ENCODE measurements around the gene AQP9.
"Not testable (repeated sequence)": the region's sequence is repeated elsewhere in the genome, so short reads cannot be mapped to it uniquely, and the experiment has no call there.

Gene AQP9

GRCh38 chr15:58178668-58179067 is 40.5 kb downstream of the AQP9 start:
- no peaks in the 10 kb centered on the region for H3K36me3 Mint-ChIP-seq (ENCODE audit: low read depth)
- H3K27ac Mint-ChIP-seq: no peak overlapping the region
- no peak for DNase-seq (ENCODE audit: low spot score)
- H3K4me1 Mint-ChIP-seq (ENCODE audit: low read depth): peaks cover 2% of the 10 kb centered on the region
- no peaks in the 10 kb centered on the region for H3K27me3 Mint-ChIP-seq (ENCODE audit: low read depth)
- H3K4me3 Mint-ChIP-seq: no peak overlapping the region
- no peaks in the 10 kb centered on the region for H3K9me3 Mint-ChIP-seq

DNA sequence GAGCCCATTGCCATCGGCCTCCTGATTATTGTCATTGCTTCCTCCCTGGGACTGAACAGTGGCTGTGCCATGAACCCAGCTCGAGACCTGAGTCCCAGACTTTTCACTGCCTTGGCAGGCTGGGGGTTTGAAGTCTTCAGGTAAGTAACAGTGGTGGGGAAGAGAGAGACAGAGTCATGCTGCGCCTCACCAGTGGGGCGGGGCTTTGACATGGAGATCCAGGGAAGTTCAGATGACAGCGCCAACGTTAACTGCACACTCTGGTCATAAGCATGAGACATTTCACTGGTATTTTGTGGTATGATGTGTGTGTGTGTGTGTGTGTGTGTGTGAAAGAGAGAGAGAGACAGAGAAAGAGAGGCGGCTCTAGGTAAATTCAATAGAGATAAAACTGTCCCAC is 41.0 kb downstream of the AQP9 start:
- H3K27ac Mint-ChIP-seq: no peak overlapping the region
- no peaks in the 10 kb centered on the region for H3K36me3 Mint-ChIP-seq (ENCODE audit: low read depth)
- peaks cover under 1% of the 10 kb centered on the region for H3K27me3 Mint-ChIP-seq (ENCODE audit: low read depth)
- peaks cover 2% of the 10 kb centered on the region for H3K4me1 Mint-ChIP-seq (ENCODE audit: low read depth)
- no peak for DNase-seq (ENCODE audit: low spot score)
- H3K9me3 Mint-ChIP-seq: no peaks in the 10 kb centered on the region
- H3K4me3 Mint-ChIP-seq: no peak overlapping the region

DNA sequence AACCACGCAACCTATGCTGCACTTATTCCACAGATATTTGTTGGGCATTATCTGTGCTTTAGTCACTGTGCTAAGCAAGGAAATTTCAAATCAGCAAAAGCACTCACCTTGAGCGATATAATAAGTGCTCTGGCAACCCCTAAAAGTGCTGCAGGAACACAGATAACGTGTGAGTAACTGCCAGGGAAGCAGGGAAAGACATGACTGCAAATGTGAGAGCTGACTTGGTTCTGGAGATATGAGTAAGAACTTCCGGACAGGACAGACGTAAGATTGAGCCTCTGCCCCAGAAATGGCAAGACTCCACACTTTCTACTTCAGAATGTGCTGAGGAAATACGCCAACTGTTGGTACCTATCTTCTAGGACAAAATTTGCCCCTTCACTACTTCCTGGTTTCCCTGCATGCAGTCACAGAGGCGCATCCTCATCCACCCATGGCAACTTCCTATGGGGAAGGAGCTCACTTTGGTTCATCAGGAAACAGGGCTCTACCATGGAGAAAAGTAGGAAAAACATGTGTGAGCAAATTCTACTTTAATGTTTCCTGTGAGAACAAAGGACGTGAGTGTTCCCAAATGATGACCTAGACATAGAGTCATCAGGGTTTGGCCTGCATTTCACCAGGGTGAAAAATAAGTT is 41.7 kb downstream of the AQP9 start:
- Mint-ChIP-seq H3K36me3 (ENCODE audit: low read depth) (no peaks in the 10 kb centered on the region), H3K27me3 (ENCODE audit: low read depth) (peaks cover 2% of the 10 kb centered on the region)

DNA sequence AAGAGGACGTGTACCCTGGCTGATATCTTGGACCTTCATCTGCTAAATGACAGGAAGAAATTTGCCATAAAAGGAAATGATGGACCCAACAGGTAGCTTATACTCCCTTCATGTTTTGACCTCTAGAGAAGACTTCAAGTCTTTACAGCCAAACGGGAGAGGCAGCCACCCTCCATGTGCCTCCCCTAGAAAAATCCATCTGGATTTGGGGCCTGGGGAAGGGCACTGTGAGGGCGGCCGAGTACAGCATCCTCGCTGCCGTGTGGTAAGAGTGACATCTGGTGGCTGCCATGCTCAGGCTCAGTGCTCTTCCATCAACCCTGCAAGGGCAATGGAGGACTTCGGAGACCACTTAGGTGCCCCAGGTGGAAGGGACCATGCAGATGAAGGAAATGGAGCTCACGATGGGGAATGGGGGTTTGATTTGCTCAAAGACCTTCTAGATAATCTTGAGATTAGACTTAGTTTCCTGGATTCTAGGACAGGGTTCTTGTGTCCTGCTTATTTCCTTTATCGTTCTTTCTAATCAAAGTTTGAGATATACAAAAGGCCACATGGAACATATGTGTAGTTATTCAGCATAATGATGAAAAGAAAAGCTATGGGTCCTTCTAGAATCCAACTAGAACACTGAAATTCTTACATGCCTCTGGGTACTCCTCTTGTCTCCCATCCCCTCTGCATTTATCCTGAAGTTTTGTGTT is 44.4 kb downstream of the AQP9 start:
- Mint-ChIP-seq H3K27me3 (ENCODE audit: low read depth) (peaks cover 5% of the 10 kb centered on the region), H3K4me1 (ENCODE audit: low read depth) (peaks cover 5% of the 10 kb centered on the region), H3K36me3 (ENCODE audit: low read depth) (no peaks in the 10 kb centered on the region), H3K9me3 (no peaks in the 10 kb centered on the region), H3K4me3 (no peak overlapping the region), H3K27ac (no peak overlapping the region)
- peak; percentile 15 for DNase-seq (ENCODE audit: low spot score)

More for the DNA sequence above, 41.7 kb downstream of the AQP9 start:
- no peak overlapping the region for H3K27ac Mint-ChIP-seq
- no peaks in the 10 kb centered on the region for H3K9me3 Mint-ChIP-seq
- H3K4me1 Mint-ChIP-seq (ENCODE audit: low read depth): peaks cover 2% of the 10 kb centered on the region
- DNase-seq (ENCODE audit: low spot score): no peak
- H3K4me3 Mint-ChIP-seq: no peak overlapping the region

DNA sequence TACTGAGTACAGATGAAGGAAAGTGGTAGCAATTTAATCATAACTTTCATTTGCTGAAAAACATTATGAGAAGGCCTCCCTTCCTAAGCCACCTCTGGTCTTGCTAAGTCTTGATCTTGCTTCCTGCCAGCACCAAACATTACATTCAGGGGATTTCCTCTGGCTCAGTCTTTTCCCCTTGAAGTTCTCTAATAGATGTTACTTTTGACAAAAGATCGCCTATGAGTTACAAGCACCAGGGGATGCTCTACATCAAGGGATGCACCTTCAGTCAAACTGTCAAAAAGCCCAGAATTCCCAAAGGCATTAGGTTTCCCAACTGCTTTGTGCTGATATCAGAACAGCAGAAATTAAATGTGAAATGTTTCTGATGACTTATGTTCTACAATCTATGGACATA is 47.3 kb downstream of the AQP9 start:
- Mint-ChIP-seq H3K4me3 (no peak overlapping the region), H3K27ac (no peak overlapping the region), H3K36me3 (ENCODE audit: low read depth) (no peaks in the 10 kb centered on the region), H3K4me1 (ENCODE audit: low read depth) (peaks cover 6% of the 10 kb centered on the region), H3K9me3 (no peaks in the 10 kb centered on the region), H3K27me3 (ENCODE audit: low read depth) (peaks cover 5% of the 10 kb centered on the region)
- DNase-seq (ENCODE audit: low spot score): no peak

GRCh38 chr15:58189148-58189811 is 51.1 kb downstream of the AQP9 start:
- Mint-ChIP-seq H3K9me3 (no peaks in the 10 kb centered on the region), H3K27me3 (ENCODE audit: low read depth) (peaks cover 14% of the 10 kb centered on the region), H3K36me3 (ENCODE audit: low read depth) (no peaks in the 10 kb centered on the region), H3K4me3 (no peak overlapping the region), H3K4me1 (ENCODE audit: low read depth) (peaks cover 6% of the 10 kb centered on the region), H3K27ac (no peak overlapping the region)
- no peak for DNase-seq (ENCODE audit: low spot score)

DNA sequence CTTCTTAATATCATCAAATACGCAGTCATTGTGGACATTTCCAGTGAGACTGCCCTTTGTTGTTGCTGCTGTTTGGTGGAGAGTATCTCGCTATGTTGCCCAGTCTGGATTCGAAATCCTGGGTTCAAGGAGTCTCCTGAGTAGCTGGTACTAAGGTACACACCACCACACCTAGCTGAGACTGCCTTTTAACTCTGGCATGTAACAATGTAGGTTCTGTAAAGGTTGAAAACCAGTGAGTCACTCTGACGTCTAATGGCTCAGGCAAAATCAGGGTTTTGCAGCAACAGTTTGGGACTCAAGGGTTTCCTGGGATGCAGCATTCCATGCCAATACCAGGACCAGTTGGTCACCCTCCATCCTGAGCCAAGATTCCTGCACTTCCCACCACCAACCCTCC is 52.2 kb downstream of the AQP9 start:
- Mint-ChIP-seq H3K9me3 (no peaks in the 10 kb centered on the region), H3K27me3 (ENCODE audit: low read depth) (peaks cover 22% of the 10 kb centered on the region), H3K27ac (no peak overlapping the region), H3K36me3 (ENCODE audit: low read depth) (no peaks in the 10 kb centered on the region), H3K4me1 (ENCODE audit: low read depth) (peaks cover 5% of the 10 kb centered on the region), H3K4me3 (no peak overlapping the region)
- DNase-seq (ENCODE audit: low spot score): no peak

DNA sequence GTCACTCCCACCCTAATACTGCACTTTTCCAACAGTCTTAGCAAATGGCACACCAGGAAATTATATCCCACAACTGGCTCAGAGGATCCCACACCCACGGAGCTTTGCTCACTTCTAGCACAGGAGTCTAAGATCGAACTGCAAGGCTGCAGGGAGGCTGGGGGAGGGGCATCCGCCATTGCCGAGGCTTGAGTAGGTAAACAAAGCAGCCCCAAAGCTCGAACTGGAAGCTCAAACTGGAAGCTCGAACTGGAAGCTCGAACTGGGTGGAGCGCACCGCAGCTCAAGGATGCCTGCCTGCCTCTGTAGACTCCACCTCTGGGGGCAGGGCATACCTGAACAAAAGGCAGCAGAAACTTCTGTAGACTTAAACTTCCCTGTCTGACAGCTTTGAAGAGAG is 55.5 kb downstream of the AQP9 start:
- H3K27ac Mint-ChIP-seq; H3K4me1 Mint-ChIP-seq (ENCODE audit: low read depth): not testable (repeated sequence)
- peaks cover 28% of the 10 kb centered on the region for H3K27me3 Mint-ChIP-seq (ENCODE audit: low read depth)

GRCh38 chr15:58200739-58201138 is 62.6 kb downstream of the AQP9 start:
- no peak overlapping the region for H3K27ac Mint-ChIP-seq
- no peaks in the 10 kb centered on the region for H3K4me1 Mint-ChIP-seq (ENCODE audit: low read depth)
- H3K36me3 Mint-ChIP-seq (ENCODE audit: low read depth): no peaks in the 10 kb centered on the region
- no peaks in the 10 kb centered on the region for H3K9me3 Mint-ChIP-seq
- DNase-seq (ENCODE audit: low spot score): no peak
- no peak overlapping the region for H3K4me3 Mint-ChIP-seq
- peaks cover 40% of the 10 kb centered on the region for H3K27me3 Mint-ChIP-seq (ENCODE audit: low read depth)

More for the DNA sequence above, 55.5 kb downstream of the AQP9 start:
- not testable (repeated sequence) for H3K4me3 Mint-ChIP-seq; DNase-seq (ENCODE audit: low spot score); H3K36me3 Mint-ChIP-seq (ENCODE audit: low read depth); H3K9me3 Mint-ChIP-seq

- Mint-ChIP-seq H3K4me3 (no peak overlapping the region), H3K36me3 (ENCODE audit: low read depth) (no peaks in the 10 kb centered on the region), H3K9me3 (no peaks in the 10 kb centered on the region), H3K4me1 (ENCODE audit: low read depth) (no peaks in the 10 kb centered on the region), H3K27ac (no peak overlapping the region), H3K27me3 (ENCODE audit: low read depth) (peaks cover 39% of the 10 kb centered on the region)
- no peak for DNase-seq (ENCODE audit: low spot score)
Measured at GRCh38 chr15:58201516-58201915, 63.3 kb downstream of the AQP9 start.

GRCh38 chr15:58203537-58203936 is 65.4 kb downstream of the AQP9 start:
- Mint-ChIP-seq H3K27ac (no peak overlapping the region), H3K27me3 (ENCODE audit: low read depth) (peaks cover 32% of the 10 kb centered on the region), H3K36me3 (ENCODE audit: low read depth) (no peaks in the 10 kb centered on the region), H3K4me1 (ENCODE audit: low read depth) (no peaks in the 10 kb centered on the region), H3K9me3 (no peaks in the 10 kb centered on the region), H3K4me3 (no peak overlapping the region)
- DNase-seq (ENCODE audit: low spot score): no peak

DNA sequence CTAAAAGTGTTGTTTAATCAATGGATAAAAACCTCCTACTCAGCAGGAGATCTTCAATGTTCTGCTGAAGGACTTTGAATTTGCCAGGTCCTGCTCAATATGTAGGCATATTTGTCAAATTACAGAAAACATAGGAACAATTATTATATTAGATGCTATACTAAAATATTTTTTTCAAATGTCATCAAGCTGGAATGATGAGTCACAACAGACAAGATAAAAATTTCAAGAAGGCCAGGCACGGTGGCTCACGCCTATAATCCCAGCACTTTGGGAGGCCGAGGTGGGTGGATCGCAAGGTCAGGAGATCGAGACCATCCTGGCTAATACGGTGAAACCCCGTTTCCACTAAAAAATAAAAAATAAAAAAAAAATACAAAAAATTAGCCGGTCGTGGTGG is 68.0 kb downstream of the AQP9 start:
- H3K36me3 Mint-ChIP-seq (ENCODE audit: low read depth): no peaks in the 10 kb centered on the region
- H3K27me3 Mint-ChIP-seq (ENCODE audit: low read depth): peaks cover 24% of the 10 kb centered on the region
- H3K9me3 Mint-ChIP-seq: no peaks in the 10 kb centered on the region
- H3K4me1 Mint-ChIP-seq (ENCODE audit: low read depth): no peaks in the 10 kb centered on the region
- H3K4me3 Mint-ChIP-seq: no peak overlapping the region
- no peak overlapping the region for H3K27ac Mint-ChIP-seq
- DNase-seq (ENCODE audit: low spot score): no peak

DNA sequence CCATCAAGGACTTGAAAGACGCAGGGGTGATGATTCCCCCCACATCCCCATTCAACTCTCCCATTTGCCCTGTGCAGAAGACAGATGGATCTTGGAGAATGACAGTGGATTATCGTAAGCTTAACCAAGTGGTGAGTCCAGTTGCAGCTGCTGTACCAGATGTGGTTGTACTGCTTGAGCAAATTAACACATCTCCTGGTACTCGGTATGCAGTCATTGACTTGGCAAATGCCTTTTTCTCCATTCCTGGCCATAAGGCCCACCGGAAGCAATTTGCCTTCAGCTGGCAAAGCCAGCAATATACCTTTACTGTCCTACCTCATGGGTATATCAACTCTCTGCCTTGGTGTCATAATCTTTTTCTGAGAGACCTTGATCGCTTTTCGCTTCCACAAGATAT is 70.0 kb downstream of the AQP9 start:
- not testable (repeated sequence) for DNase-seq (ENCODE audit: low spot score); H3K36me3 Mint-ChIP-seq (ENCODE audit: low read depth); H3K9me3 Mint-ChIP-seq; H3K4me3 Mint-ChIP-seq; H3K27me3 Mint-ChIP-seq (ENCODE audit: low read depth); H3K4me1 Mint-ChIP-seq (ENCODE audit: low read depth); H3K27ac Mint-ChIP-seq

DNA sequence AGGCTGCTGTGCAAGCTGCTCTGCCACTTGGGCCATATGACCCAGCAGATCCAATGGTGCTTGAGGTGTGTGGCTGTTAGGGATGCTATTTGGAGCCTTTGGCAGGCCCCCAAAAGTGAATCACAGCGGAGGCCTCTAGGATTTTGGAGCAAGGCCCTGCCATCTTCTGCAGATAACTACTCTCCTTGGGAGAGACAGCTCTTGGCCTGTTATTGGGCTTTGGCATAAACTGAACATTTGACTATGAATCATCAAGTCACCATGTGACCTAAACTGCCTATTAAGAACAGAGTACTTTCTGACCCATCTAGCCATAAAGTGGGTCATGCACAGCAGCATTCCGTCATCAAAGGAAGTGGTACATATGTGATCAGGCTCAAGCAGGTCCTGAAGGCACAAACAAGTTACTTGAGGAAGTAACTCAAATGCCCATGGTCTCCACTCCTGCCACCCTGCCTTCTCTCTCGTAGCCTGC is 70.9 kb downstream of the AQP9 start:
- not testable (repeated sequence) for H3K9me3 Mint-ChIP-seq; DNase-seq (ENCODE audit: low spot score); H3K4me3 Mint-ChIP-seq; H3K27me3 Mint-ChIP-seq (ENCODE audit: low read depth); H3K27ac Mint-ChIP-seq; H3K36me3 Mint-ChIP-seq (ENCODE audit: low read depth); H3K4me1 Mint-ChIP-seq (ENCODE audit: low read depth)
